ENCODE measurements around the gene PARVB.

Gene PARVB

GRCh38 chr22:44116755-44117684, 92.9 kb downstream of the PARVB start:
- no peak for DNase-seq

DNA sequence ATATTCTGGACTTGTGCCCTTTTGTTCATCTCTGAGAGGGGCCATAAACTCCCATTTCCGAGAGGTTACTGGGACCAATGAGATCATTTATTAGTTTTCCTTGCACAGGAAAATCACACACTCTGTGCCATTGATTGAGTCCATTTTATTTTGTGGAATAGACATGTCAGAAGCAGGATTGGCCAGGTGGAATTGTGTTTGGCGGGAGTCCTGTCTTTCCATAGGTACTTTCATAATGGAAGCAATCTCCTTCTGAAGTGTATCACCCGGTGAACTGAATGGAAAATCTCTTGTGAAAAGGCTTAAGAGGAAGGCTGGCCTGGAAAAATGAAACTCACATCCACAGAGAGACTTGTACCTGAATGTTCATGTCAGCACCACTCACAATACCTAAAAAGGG, 93.6 kb downstream of the PARVB start:
- no peak for DNase-seq

DNA sequence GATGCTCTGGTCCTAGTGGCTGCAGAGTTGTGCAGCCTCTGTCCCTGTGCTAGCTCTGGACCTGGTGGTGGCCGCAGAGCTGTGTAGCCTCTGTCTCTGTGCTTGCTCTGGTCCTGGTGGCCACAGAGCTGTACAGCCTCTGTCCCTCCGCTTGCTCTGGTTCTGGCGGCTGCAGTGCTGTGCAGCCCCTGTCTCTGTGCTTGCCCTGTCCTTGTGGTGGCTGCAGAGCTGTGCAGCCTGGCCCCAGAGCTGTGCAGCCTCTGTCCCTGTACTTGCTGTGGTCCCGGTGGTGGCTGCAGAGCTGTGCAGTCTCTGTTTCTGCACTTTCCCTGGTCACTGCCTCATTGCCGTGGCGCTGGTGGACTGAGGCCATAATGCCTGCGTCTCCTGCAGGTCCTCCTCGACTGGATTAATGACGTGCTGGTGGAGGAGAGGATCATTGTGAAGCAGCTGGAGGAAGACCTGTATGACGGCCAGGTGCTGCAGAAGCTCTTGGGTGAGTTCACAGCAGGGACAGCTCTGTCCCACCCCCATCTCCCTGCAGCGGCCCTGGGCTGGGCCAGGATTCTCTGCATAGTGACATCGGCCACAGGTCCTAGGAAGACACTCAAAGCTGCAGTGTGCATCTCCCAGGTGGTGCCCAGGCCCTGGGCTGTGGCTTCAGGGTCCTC, 94.7 kb downstream of the PARVB start:
- no peak for DNase-seq

GRCh38 chr22:44119669-44120313, 95.7 kb downstream of the PARVB start:
- no peak for DNase-seq

- no peak for DNase-seq
Observed at GRCh38 chr22:44120314-44120704, 96.2 kb downstream of the PARVB start.

DNA sequence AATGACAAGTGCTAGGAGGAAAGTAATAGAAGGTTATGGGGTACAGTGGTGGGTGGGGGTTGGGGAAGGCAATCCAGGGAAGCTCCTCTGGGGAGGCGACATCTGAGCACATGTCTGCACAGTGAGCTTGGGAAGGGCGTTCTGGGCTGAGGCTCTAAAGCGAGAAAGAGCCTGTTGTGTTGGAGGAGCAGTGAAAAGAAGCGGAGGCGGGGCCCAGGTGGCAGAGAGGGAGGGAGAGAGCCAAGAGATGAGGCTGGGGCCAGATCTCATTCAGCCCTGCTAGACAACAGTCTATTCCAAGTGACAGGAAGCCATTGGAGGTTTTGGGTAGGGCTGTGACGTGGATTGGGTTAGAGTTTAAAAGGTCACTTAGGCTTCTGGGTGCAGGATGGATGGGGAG, 101.3 kb downstream of the PARVB start:
- no peak for DNase-seq

GRCh38 chr22:44126807-44127206, 102.7 kb downstream of the PARVB start:
- DNase-seq: no peak

DNA sequence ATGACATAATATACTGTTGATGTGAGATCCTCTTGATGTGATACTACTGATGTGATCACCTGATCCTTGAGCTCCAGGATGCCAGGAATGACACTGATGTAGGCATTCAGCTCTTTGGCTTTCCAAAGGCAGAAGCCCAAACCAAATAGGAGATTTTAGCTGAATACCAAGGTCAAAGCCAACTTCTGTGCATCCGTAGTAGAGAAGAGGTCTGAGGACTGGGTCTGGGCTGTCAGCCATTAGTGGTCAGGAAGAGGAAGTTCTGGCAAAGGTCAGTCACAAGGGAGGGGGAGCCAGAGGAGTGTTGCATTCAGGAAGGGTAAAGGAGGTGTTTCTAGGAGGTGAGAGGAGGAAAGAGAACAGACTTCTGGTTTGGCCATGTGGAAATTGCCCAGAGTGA, 103.3 kb downstream of the PARVB start:
- DNase-seq: no peak

- DNase-seq: no peak
Observed at GRCh38 chr22:44128958-44129618, 105.0 kb downstream of the PARVB start.

DNA sequence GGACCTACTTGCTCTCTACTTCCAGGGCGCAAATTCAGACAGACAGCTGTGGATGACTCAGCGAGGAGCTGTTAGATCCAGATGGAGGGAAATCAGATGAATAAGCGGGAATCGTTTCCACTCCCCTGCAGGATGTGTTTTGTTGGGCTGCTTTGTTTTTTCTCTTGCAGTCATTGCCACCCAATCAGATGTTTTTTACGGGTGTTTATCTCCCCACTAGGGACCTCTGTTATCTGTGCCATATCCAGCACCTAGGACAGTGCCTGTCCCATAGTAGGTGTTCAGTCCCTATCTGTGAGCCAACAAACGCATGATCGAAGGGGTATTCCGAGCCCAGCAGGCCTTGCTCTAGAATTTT, 105.5 kb downstream of the PARVB start:
- DNase-seq: no peak

DNA sequence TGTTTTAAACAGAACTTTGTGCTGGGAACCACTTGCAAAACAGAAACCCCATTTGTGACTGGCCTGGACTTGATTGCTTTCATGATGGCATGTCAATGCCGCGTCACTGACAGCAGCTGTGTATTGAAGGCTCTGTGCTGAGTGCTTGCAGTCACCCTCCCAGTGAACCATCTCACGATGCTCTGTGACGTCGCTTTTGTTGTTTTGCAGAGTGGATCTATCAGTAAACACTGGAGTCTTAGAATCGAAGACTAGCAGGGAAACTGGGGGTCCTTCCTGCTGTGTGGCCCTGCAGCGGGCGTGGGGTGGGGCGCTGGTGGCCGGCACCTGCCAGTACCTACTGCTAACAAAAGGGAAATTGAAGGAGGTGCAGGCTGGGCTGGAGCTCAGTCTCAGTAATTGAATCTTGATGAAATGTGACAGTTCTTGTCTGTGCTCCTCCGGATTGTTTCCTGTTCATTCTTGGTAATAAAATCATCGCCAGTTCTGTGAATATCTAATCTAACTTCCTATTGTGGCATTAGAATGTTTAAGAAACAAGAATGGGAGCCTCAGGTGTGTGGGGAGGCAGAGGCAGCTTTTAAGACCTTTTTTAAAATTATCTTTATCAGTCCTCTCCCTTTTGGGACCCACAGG, 106.1 kb downstream of the PARVB start:
- DNase-seq: no peak

DNA sequence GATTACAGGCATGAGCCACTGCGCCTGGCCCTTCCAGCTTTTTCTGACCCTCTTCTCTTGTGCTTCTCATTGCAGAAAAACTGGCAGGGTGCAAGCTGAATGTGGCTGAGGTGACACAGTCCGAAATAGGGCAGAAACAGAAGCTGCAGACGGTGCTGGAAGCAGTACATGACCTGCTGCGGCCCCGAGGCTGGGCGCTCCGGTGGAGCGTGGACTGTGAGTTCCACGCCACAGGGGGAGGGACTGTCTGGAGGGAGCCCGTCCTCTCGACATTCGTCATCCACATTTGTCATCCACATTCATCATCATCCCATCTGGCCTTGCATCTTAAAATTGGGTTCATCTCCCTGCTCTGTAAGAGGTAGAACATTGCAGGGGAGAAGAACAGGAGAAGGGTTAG, 107.3 kb downstream of the PARVB start:
- no peak for DNase-seq

DNA sequence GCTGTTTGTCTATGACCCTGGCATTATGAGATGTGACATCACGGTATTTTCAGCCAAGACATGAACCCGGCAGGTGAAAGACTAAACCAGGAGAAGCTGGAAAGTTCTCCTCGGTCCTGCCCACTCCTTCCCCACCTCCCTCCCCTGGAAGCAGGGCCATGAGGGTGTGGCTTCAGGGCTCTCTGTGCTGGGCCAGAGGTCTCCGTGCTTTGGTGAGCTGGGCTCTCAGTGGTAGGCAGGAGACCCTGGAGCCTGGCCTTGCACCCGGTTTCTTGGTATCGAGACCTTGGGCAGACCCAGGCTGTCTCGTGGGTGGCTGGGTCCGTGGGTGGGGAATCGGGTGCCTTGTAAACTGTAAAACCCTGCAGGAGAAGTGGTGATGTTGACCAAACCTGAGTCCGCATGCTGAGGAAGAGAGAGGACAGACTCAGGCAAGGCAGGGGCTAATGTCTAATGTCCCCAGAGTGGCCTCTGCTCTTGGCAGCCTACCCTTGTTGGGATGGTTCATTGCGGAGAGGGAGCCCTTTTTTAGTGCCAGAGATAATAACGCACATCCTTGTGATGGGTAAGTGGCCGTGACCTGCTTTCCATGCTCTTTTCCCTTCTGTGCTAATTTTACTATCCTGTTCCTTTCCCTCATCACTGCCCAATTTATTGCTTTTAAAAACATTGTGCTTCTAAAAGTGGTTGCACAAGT, 108.0 kb downstream of the PARVB start:
- DNase-seq: no peak

DNA sequence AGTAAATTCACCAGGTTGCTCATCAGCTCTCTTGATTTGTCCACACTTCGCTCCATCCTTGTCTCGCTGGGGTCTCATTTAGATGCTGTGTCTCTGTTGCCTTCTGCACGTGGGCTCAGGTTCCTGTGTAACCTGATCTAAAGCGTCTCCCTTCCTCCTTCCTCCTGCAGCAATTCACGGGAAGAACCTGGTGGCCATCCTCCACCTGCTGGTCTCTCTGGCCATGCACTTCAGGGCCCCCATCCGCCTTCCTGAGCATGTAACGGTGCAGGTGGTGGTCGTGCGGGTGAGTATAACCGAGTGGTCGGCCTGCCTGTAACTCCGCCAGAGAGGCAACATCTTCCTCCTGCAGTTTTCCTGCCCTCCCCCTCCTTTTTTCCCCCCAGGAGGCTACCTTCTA, 108.6 kb downstream of the PARVB start:
- no peak for DNase-seq

DNA sequence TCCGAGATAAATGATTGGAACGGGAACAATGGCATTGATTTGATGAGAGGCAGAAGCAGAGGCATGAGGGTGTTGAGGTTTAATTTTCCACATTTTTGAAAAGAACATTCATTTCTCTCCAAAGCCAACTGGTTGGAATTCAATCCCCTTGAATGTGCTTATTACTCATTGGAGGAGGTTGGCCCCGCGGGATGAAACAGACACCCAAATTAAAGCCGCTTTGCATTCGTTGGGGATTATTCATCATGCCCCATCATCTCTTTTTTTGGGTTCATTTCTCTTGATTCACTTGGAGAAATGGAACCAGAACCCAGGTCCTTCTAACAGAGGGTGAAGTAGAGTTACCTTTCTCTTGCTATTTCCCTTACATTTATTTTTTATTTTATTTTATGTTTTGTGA, 109.1 kb downstream of the PARVB start:
- no peak for DNase-seq

DNA sequence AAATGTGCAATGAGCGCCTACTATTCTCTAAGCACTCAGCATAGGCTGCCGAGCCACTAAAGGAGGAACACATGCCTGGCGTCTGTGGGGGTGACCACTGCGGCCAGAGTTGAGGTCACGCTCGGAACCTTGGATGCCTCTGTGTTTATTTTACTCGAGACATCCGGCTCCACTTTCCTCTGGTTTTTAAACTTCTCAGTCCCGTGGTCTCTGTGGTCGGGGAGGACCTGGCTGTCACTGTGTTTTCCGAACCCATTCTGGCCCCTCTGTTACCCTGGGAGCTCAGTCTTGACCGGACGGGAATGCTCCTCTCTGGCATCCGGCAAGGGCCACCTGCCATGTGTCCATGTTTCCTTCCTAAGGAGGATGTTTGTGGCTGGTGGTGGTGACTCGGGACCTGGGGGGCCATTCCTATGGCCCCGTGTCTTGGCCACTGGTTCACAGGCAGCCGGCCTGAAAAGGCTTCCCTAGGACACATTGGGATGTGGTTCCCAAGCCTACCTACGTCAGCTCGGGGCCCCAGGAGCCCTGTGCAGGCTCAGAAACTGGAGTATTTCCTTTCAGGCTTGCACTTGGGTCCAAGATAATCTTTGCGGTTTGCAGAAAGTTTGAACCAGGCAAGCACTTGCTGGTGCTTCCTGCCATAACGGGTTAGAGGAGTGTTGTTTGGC, 109.9 kb downstream of the PARVB start:
- DNase-seq: no peak

DNA sequence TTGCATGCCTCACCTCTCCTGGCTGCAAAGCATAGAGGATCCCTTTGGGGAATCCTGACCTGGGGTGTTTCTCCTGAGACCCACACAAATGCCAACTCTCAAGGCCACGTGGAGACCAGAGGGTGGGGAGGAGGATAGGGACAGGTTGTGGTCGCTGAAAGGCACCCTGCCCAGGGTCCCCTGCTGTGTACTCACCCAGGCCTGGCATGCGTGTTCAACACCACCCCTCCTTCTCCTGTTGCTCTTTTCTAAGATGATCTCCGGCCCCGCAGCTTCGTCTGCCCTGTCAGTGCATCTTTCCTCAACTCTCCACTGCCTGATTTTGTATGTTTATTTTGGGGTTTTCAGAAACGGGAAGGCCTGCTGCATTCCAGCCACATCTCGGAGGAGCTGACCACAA, 112.0 kb downstream of the PARVB start:
- DNase-seq: no peak

DNA sequence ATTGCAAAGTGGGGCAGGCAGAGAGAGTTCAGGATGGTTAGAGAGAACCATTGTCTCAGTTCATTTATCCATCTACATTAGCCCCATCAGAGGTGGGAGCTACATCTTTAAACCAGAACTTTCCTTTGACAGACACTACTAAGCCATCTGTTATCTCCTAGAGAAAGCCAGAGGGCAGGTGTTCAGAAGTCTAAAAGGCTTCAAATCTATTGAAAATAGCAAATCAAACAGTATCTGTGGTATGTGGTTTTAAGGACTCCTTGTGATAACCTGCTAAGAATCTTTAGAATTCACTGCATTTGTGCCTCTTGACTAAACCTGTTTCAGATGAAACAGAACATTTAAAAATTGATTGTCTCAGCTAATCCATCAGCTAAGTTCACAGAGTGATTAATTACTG, 112.7 kb downstream of the PARVB start:
- DNase-seq: no peak

- no peak for DNase-seq
Observed at GRCh38 chr22:44137415-44137814, 113.3 kb downstream of the PARVB start.

DNA sequence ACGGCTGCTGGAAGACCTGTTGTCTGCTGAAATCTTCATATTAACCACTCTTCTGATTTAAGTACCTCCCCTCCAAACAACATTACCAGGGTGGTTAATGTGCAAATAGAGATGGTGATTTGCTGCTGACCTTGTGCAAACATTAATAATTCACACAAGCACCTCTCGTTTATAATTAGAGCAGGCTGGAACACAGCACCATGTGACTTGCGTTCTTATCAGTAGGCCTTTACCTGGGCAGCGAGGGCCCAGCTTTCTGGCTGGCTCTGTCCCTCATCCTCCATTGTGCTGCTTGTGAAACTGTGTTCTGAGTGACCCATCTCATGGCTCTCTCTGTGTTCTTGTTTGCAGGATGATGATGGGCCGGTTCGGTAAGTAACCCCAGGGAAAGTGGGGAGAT, 115.7 kb downstream of the PARVB start:
- no peak for DNase-seq

GRCh38 chr22:44142421-44143104, 118.5 kb downstream of the PARVB start:
- DNase-seq: no peak

Measured in CD4-positive, alpha-beta T cell treated with Interferon gamma for 1 hour (primary cell).